Measurements from ENCODE around the gene CDKN1A. TPM values are rescaled to one million over a fixed set of nuclear protein-coding genes. Genes with fewer than 3 reads are reported as not detected.
"Not testable (repeated sequence)": the region's sequence is repeated elsewhere in the genome, so short reads cannot be mapped to it uniquely, and the experiment has no call there.

The CDKN1A gene
- total RNA-seq, 1 donor from 2014 or later: 151 TPM

DNA sequence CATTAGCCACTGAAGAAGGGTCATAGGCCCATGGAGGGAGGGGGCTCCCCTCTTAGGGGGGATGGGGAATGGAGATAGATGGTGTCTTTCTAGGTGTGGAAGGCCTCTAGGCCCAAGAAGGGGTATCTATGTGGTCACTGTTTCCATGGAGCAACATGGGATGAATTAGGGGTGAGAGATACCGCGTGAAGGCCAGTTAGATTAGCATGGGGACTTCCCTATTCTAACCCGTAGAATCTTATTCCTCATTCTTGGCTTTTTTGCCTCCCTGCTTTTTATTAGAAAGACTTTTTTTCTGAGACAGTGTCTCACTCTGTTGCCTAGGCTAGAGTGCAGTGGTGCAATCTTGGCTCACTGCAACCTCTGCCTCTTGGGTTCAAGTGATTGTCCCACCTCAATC lies 22.3 kb downstream of the CDKN1A start:
- intact Hi-C loops (cut with DNase I): no loop called here
- H3K27ac ChIP-seq: no peak overlapping the region
- no peak for DNase-seq
- H3K27me3 ChIP-seq: no peaks in the 10 kb centered on the region
- TF ChIP-seq, protein P1, sequence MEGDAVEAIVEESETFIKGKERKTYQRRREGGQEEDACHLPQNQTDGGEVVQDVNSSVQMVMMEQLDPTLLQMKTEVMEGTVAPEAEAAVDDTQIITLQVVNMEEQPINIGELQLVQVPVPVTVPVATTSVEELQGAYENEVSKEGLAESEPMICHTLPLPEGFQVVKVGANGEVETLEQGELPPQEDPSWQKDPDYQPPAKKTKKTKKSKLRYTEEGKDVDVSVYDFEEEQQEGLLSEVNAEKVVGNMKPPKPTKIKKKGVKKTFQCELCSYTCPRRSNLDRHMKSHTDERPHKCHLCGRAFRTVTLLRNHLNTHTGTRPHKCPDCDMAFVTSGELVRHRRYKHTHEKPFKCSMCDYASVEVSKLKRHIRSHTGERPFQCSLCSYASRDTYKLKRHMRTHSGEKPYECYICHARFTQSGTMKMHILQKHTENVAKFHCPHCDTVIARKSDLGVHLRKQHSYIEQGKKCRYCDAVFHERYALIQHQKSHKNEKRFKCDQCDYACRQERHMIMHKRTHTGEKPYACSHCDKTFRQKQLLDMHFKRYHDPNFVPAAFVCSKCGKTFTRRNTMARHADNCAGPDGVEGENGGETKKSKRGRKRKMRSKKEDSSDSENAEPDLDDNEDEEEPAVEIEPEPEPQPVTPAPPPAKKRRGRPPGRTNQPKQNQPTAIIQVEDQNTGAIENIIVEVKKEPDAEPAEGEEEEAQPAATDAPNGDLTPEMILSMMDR (IDR thresholded peaks at IDR 0.05): no peak
- no peaks in the 10 kb centered on the region for H3K9me3 ChIP-seq
- ATAC-seq: peak; percentile 34
- H3K36me3 ChIP-seq: no peaks in the 10 kb centered on the region
- no peaks in the 10 kb centered on the region for H3K4me1 ChIP-seq
- no peak overlapping the region for H3K4me3 ChIP-seq

GRCh38 chr6:36701401-36701991 lies 23.0 kb downstream of the CDKN1A start:
- Histone ChIP-seq H3K36me3 (no peaks in the 10 kb centered on the region), H3K9me3 (no peaks in the 10 kb centered on the region), H3K4me1 (no peaks in the 10 kb centered on the region), H3K27me3 (no peaks in the 10 kb centered on the region), H3K27ac (no peak overlapping the region), H3K4me3 (no peak overlapping the region)
- peak; percentile 48 for ATAC-seq
- TF ChIP-seq, protein P1 (IDR thresholded peaks at IDR 0.05): no peak
- intact Hi-C loops (cut with DNase I): no loop called here
- DNase-seq: peak; percentile 45

DNA sequence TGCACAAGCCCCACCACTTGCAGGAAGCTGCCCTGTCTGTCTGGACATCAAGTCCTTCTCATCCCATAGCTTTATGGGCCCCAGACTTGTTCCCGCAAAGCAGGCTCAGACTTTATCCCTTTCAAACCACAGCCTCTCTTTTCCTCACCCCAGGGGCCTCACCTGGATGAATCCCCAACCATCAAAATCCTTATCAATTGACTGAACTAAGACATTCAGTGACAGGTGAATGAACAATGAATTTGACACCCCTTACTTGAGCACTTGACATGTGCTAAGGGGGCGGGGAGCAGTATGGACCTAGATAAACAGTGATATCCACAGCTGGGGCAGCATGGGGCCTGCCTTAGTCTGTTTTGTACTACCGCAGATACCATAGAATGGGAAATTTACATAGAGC lies 24.1 kb downstream of the CDKN1A start:
- Histone ChIP-seq H3K27ac (no peak overlapping the region), H3K4me1 (no peaks in the 10 kb centered on the region), H3K27me3 (no peaks in the 10 kb centered on the region), H3K36me3 (no peaks in the 10 kb centered on the region), H3K4me3 (no peak overlapping the region), H3K9me3 (no peaks in the 10 kb centered on the region)
- ATAC-seq: no peak
- no peak for DNase-seq
- TF ChIP-seq, protein P1 (IDR thresholded peaks at IDR 0.05): no peak
- intact Hi-C loops (cut with DNase I): no loop called here

GRCh38 chr6:36703081-36703606 lies 24.6 kb downstream of the CDKN1A start:
- Histone ChIP-seq H3K4me3 (no peak overlapping the region), H3K36me3 (no peaks in the 10 kb centered on the region), H3K27ac (no peak overlapping the region), H3K4me1 (no peaks in the 10 kb centered on the region), H3K9me3 (no peaks in the 10 kb centered on the region), H3K27me3 (no peaks in the 10 kb centered on the region)
- intact Hi-C loops (cut with DNase I): no loop called here
- DNase-seq: peak; percentile 18
- TF ChIP-seq, protein P1 (IDR thresholded peaks at IDR 0.05): no peak
- ATAC-seq: no peak

GRCh38 chr6:36703982-36704381 lies 25.5 kb downstream of the CDKN1A start:
- H3K27me3 ChIP-seq: no peaks in the 10 kb centered on the region
- H3K36me3 ChIP-seq: no peaks in the 10 kb centered on the region
- ATAC-seq (no peak), DNase-seq (peak; percentile 57)
- no peak overlapping the region for H3K4me3 ChIP-seq
- no peaks in the 10 kb centered on the region for H3K9me3 ChIP-seq
- H3K27ac ChIP-seq: no peak overlapping the region
- intact Hi-C loops (cut with DNase I): no loop called here
- no peaks in the 10 kb centered on the region for H3K4me1 ChIP-seq
- TF ChIP-seq, protein P1 (IDR thresholded peaks at IDR 0.05): no peak

DNA sequence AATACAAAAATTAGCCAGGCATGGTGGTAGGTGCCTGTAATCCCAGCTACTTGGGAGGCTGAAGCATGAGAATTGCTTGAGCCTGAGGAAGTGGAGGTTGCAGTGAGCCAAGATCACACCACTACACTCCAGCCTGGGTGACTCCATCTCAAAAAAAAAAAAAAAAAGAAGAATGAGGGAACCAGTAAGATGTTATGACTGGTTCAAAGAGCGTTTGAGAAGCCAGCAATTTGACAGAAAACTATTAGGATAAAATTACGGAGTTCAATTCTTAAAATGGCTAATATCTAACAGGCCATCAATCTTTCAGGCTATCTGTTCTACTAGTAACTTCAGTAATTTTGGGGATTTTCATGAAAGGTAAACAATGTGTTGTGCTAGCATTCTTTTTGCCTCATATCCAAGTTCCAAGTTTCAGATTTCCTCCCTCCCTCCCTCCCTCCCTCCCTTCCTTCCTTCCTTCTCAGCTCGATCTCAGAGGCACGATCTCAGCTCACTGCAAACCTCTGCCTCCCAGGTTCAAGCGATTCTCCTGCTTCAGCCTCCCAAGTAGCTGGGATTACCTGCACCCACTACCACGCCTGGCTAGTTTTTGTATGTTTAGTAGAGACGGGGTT lies 26.6 kb downstream of the CDKN1A start:
- H3K4me3 ChIP-seq; H3K4me1 ChIP-seq; H3K27me3 ChIP-seq; ATAC-seq; H3K36me3 ChIP-seq; H3K9me3 ChIP-seq; H3K27ac ChIP-seq; DNase-seq; intact Hi-C loops (cut with DNase I): not testable (repeated sequence)
